Keratinocyte (primary cell): ENCODE data around the gene C11orf65. TPM values are rescaled to one million over a fixed set of nuclear protein-coding genes. Genes with fewer than 3 reads are reported as not detected.
A peak's percentile ranks its signal among the peaks of the same experiment; 100 is the strongest.

Experiments used
- DNase-seq: peaks from one replicate; pipeline ENCODE4 v3.0.0-alpha.2; 2011; ENCODE audit warnings: low read depth, missing footprints, low spot score
- FAIRE-seq: peaks from 2 replicates; lab custom pipeline; 2011; peaks lifted over from hg19 to GRCh38; lab: Jason Lieb, UNC
- H2AFZ ChIP-seq: 2 replicates; pipeline ENCODE4 v1.6.0; 2012; ENCODE audit warnings: low read length, control low read depth, inconsistent platforms; ENCODE audit not compliant: control insufficient read depth
- H3K27ac ChIP-seq: 2 replicates; pipeline ENCODE4 v1.5.1; 2011; ENCODE audit warnings: low read length; ENCODE audit not compliant: control insufficient read depth, insufficient read depth
- H3K27me3 ChIP-seq: 3 replicates; pipeline ENCODE4 v1.6.0; 2011; ENCODE audit warnings: low read length; ENCODE audit not compliant: control insufficient read depth, insufficient read depth; ENCODE audit errors: extremely low read depth
- H3K36me3 ChIP-seq, 2 experiments: 2 replicates in 1 of 2; 3 replicates in 1 of 2; pipeline ENCODE4 v1.5.1; 2011; ENCODE audit warnings: low read length in 2 of 2, mild to moderate bottlenecking in 1 of 2; ENCODE audit not compliant: control insufficient read depth in 2 of 2, insufficient read depth in 2 of 2; ENCODE audit errors: extremely low read depth in 1 of 2
- H3K4me1 ChIP-seq: 3 replicates; pipeline ENCODE4 v1.5.1; 2011; ENCODE audit warnings: low read length; ENCODE audit not compliant: control insufficient read depth, insufficient read depth; ENCODE audit errors: extremely low read depth
- H3K4me2 ChIP-seq: 3 replicates; pipeline ENCODE4 v1.6.0; 2011; ENCODE audit warnings: low read depth, low read length; ENCODE audit not compliant: control insufficient read depth, insufficient read depth; ENCODE audit errors: extremely low read depth
- H3K4me3 ChIP-seq, 3 experiments: fragments of 200-600 bp in 1 of 3; sonication (generic) in 1 of 3; 2 replicates in 2 of 3; 3 replicates in 1 of 3; pipeline ENCODE4 v1.5.1; 2011 to 2016; ENCODE audit warnings: low read length in 3 of 3, mild to moderate bottlenecking in 3 of 3, control low read depth in 2 of 3, inconsistent platforms in 1 of 3, low read depth in 1 of 3, mixed read lengths in 1 of 3, mixed run types in 1 of 3, moderate library complexity in 1 of 3; ENCODE audit not compliant: control insufficient read depth in 2 of 3, insufficient read depth in 2 of 3; ENCODE audit errors: extremely low read depth in 1 of 3
- H3K79me2 ChIP-seq: 2 replicates; pipeline ENCODE4 v1.6.0; 2012; ENCODE audit warnings: low read length; ENCODE audit not compliant: control insufficient read depth, insufficient read depth
- H3K9ac ChIP-seq: 3 replicates; pipeline ENCODE4 v1.6.0; 2011; ENCODE audit warnings: low read length; ENCODE audit not compliant: control insufficient read depth, insufficient read depth; ENCODE audit errors: extremely low read depth
- H3K9me1 ChIP-seq: 3 replicates; pipeline ENCODE4 v1.6.0; 2011; ENCODE audit warnings: low read length; ENCODE audit not compliant: control insufficient read depth, insufficient read depth; ENCODE audit errors: extremely low read depth
- H3K9me3 ChIP-seq: 2 replicates; pipeline ENCODE4 v1.5.1; 2012; ENCODE audit warnings: low read depth, low read length; ENCODE audit not compliant: control insufficient read depth
- H4K20me1 ChIP-seq: 3 replicates; pipeline ENCODE4 v1.6.0; 2011; ENCODE audit warnings: low read length; ENCODE audit not compliant: control insufficient read depth, insufficient read depth; ENCODE audit errors: extremely low read depth
- CTCF ChIP-seq, 3 experiments: IDR thresholded peaks in 1 of 3; conservative IDR thresholded peaks in 1 of 3; optimal IDR thresholded peaks in 1 of 3; 2 replicates in 2 of 3; 3 replicates in 1 of 3; pipeline versions ENCODE3 to v1.5.1; 2011; ENCODE audit warnings: low read length in 3 of 3, mild to moderate bottlenecking in 3 of 3, moderate library complexity in 2 of 3, control low read depth in 1 of 3, inconsistent platforms in 1 of 3; ENCODE audit not compliant: insufficient read depth in 2 of 3; ENCODE audit errors: extremely low read depth in 1 of 3
- EZH2 ChIP-seq: IDR thresholded peaks from one replicate; pipeline ENCODE4 v1.6.1; 2012; ENCODE audit warnings: inconsistent platforms, mild to moderate bottlenecking, low read length, moderate library complexity
- dilution Hi-C: fragments of 300-500 bp; cut with MboI; formaldehyde crosslinking; loops from one replicate; pipeline ENCODE4 v1.7.0; 2020; ENCODE audit warnings: low sequenced_read_pairs; ENCODE audit not compliant: extremely low pct_ligation_motif_present
- polyA plus RNA-seq, 5 experiments: library from polyadenylated mRNA; depleted of rRNA in 3 of 5; stranded (reverse) in 3 of 5; stranded (forward) in 1 of 5; unstranded in 1 of 5; fragments of >200 nt; gene quantifications; 1 replicate in 1 of 5; 2 replicates in 3 of 5; 3 replicates in 1 of 5; pipeline versions ENCODE4 v1.2.1 to v1.2.3, GENCODE V29; 2011 to 2012; ENCODE audit warnings: missing spikeins in 2 of 5, low read depth in 1 of 5, low replicate concordance in 1 of 5

The C11orf65 gene
- polyA plus RNA-seq, 1 donor (not counting 4 experiments of a cell fraction or from before 2014, with no cell fraction given): 0.83 TPM

- Histone ChIP-seq H3K4me2 (no peak overlapping the region), H3K27me3 (no peaks in the 10 kb centered on the region), H2AFZ (peak overlapping the region; percentile 82), H3K36me3 (no peaks in the 10 kb centered on the region), H3K9ac (no peak overlapping the region), H3K9me3 (no peaks in the 10 kb centered on the region), H4K20me1 (no peaks in the 10 kb centered on the region), H3K9me1 (no peaks in the 10 kb centered on the region), H3K27ac (no peak overlapping the region), H3K4me3 (peak overlapping the region in 1 of 3 experiments; percentile 73), H3K4me1 (peaks cover 22% of the 10 kb centered on the region), H3K79me2 (no peaks in the 10 kb centered on the region)
- FAIRE-seq: no peak
- no peak for DNase-seq
- TF ChIP-seq EZH2 (no peak), CTCF (optimal IDR thresholded peaks at IDR 0.05 in 1 of 3, IDR thresholded peaks at IDR 0.05 in 1 of 3, conservative IDR thresholded peaks at IDR 0.05 in 1 of 3; ENCODE audit: extremely low read depth in 1 of 3, insufficient read depth in 2 of 3, low read length in 3 of 3) (no peak)
- dilution Hi-C loops: no loop called here
Measured at GRCh38 chr11:108498816-108499408, 31.6 kb upstream of the C11orf65 start.

- dilution Hi-C loops: no loop called here
- no peak for DNase-seq
Measured at GRCh38 chr11:108498046-108498815, 30.9 kb upstream of the C11orf65 start, which contains the start of gene POGLUT3. Gene POGLUT3 (minus strand): TSS chr11:108498384. CDS start chr11:108498366, 18 bp downstream.

More at GRCh38 chr11:108498046-108498815, 30.9 kb upstream of the C11orf65 start, which contains the start of gene POGLUT3:
- Histone ChIP-seq H3K27me3 (no peaks in the 10 kb centered on the region), H3K4me1 (peaks cover 22% of the 10 kb centered on the region), H3K79me2 (no peaks in the 10 kb centered on the region), H3K4me3 (peak within 1 kb of the TSS; percentile 22 to 73 (median 54)), H2AFZ (peak within 1 kb of the TSS; percentile 82), H3K9me1 (no peaks in the 10 kb centered on the region), H3K27ac (peak within 1 kb of the TSS; percentile 91), H4K20me1 (no peaks in the 10 kb centered on the region), H3K36me3 (no peaks in the 10 kb centered on the region), H3K9me3 (no peaks in the 10 kb centered on the region), H3K9ac (peak within 1 kb of the TSS; percentile 76), H3K4me2 (peak within 1 kb of the TSS; percentile 89)
- TF ChIP-seq CTCF (optimal IDR thresholded peaks at IDR 0.05 in 1 of 3, IDR thresholded peaks at IDR 0.05 in 1 of 3, conservative IDR thresholded peaks at IDR 0.05 in 1 of 3; ENCODE audit: extremely low read depth in 1 of 3, insufficient read depth in 2 of 3, low read length in 3 of 3): no peak
- FAIRE-seq: no peak
